Measurements from ENCODE around the gene VPS26C.

The VPS26C gene

DNA sequence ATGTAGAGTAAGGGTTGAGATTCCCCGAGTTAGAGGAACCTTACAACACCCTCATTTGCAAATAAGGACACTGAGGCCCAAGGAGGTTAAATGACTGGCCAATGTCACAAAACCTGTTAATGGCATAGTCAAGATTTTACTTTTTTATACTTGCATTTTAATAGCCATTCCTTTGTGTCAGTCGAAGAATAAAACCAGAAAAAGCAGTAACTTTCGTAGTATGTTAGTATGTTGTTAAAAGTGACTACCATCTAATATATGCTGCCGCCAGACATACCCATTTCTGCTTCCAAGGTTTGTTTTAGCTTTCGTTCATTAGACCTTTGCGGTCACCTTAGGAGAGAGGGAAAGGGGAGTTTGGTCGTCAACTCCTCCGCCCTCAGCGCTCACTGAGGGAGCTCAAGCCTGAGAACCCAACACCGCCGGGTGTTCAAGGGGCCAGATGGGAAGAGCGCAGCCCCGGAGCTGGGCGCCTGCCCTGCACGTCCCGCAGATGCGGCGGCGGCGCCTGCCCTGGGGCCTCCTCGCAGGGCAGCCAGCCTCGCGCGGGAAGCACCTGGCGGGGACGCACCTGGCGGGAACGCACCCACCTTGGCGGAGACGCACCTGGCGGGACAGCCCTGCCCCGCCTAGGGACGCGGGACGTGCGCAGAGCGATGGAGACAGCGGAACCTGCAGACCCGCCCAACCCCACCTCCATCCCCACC lies 466 bp downstream of the VPS26C start:
- no peak for DNase-seq (ENCODE audit: low read depth in 1 of 2, low spot score in 1 of 2)

DNA sequence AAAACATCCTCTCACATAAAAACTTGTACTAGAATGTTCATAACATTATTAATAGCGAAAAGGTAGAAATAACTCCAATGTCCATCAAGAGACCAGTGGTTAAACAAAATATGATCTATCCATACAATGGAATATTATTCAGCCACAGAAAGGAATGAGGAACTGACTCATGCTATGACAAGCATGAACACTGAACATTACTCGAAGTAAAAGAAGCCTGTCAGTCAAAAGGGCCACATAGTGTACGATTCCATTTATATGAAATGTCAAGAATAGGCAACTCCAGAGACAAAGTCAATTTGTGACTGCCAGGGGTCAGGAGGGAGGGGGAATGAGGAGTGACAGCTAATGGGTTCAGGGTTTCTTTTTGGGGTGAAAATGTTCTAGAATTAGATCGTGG lies 2.3 kb downstream of the VPS26C start:
- no peak for DNase-seq (ENCODE audit: low read depth in 1 of 2, low spot score in 1 of 2)

GRCh38 chr21:37263827-37264600 lies 3.1 kb downstream of the VPS26C start:
- DNase-seq (ENCODE audit: low read depth in 1 of 2, low spot score in 1 of 2), result no peak

- no peak for DNase-seq (ENCODE audit: low read depth in 1 of 2, low spot score in 1 of 2)
These were observed 7.7 kb downstream of the VPS26C start for GRCh38 chr21:37259426-37259825.

GRCh38 chr21:37257967-37258877 lies 8.9 kb downstream of the VPS26C start:
- peak; percentile 58 to 61 for DNase-seq (ENCODE audit: low read depth in 1 of 2, low spot score in 1 of 2)

GRCh38 chr21:37257511-37257966 lies 9.6 kb downstream of the VPS26C start:
- DNase-seq (ENCODE audit: low read depth in 1 of 2, low spot score in 1 of 2), result no peak

DNA sequence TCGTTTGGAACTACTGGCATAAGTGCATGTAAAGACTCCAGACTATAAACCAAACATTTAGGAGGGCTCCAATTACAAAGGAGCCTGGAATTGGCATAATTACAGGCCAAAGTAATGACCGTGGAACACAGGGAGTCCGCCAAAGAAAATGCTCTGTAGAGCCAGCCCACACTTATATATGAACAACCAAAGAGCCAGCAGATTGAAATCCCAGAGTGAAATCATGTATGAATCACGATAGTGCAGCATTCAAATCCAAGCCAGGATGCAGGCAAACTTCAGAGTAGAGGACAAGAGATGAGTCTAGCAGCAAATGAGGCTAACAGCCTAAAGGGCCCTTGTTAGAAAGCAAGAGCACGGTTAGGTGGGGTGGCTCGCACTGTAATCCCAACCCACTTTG lies 13.1 kb downstream of the VPS26C start:
- no peak for DNase-seq (ENCODE audit: low read depth in 1 of 2, low spot score in 1 of 2)

DNA sequence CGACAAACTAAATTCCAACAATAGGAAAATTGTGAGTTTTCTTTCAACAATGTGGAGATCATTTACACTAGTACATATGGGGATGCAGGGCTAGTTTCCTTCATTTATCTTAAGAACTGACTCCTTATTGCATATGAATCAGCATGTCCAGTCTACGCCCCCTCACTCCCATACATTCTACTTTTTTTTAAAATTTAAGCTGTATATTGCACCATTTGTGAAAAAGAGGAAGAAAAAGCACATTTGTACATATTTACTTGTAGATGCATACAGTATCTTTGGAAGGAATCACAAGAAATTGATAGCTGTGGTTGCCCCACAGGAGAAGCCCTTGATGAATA lies 15.9 kb downstream of the VPS26C start:
- no peak for DNase-seq (ENCODE audit: low read depth in 1 of 2, low spot score in 1 of 2)

- DNase-seq (ENCODE audit: low read depth in 1 of 2, low spot score in 1 of 2), result no peak
These were observed 17.8 kb downstream of the VPS26C start for GRCh38 chr21:37249112-37249904.

GRCh38 chr21:37248298-37248697 lies 18.8 kb downstream of the VPS26C start:
- no peak for DNase-seq (ENCODE audit: low read depth in 1 of 2, low spot score in 1 of 2)

DNA sequence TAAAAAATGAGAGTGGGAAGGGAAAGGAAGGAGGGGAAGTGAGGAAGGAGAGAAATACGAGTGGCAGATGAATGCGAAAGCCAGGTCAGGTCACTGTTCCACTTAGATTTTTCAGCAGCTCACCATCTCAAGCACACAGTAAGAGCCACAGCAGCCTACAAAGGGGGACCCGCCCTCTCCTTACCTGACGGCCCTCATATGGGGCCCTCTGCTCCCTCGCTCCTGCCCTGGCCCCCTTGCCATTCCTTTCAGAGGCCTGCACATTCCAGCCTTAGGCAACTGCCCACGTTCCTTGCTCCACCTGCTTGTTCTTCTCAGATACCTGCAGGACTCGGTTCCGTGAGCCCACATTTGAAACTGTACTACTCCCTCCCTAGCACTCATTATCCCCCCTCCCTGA lies 22.0 kb downstream of the VPS26C start:
- no peak for DNase-seq (ENCODE audit: low read depth in 1 of 2, low spot score in 1 of 2)

DNA sequence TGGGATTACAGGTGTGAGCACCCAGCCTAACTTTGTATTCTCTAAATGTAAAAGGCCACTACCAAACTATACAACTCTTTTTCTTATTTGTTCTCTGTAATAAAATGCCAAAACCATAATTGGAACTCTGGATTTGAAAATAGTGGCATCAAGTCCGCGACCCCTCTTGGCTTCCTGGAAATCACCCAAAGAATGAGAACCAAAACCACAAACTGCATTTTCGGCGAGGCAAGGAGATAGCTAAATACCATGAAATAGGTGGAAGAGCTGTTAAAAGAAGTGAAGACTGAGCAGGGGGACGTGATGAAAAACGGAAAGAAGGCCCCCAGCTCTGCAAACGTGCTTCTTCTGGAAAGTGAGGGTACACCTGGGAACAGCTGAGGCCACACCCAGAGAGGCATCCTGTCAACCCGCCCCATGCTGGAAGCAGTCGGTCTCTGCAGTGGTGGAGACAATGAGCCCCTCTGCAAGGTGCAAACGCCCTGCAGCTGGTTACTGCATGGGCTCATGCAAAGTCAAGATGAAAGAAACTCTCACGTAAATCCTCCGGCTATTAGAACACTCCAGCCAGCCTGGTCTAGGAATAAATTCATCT lies 22.5 kb downstream of the VPS26C start:
- no peak for DNase-seq (ENCODE audit: low read depth in 1 of 2, low spot score in 1 of 2)

GRCh38 chr21:37243961-37244360 lies 23.2 kb downstream of the VPS26C start:
- DNase-seq (ENCODE audit: low read depth in 1 of 2, low spot score in 1 of 2), result no peak

DNA sequence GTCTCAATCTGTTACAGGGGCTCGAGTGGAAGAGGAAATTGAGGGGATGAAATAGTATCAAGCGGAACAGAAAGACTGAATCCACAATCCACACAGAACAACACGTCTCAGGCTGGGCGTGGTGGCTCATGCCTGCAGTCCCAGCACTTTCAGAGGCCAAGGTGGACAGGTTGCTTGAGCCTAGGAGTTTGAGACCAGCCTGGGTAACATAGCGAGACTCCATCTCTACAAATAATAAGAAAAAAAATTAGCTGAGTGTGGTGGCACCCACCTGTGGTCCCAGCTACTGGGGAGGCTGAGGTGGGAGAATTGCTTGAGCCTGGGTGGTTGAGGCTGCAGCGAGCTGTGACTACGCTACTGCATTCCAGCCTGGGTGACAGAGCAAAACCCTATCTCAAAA lies 25.7 kb downstream of the VPS26C start:
- no peak for DNase-seq (ENCODE audit: low read depth in 1 of 2, low spot score in 1 of 2)

DNA sequence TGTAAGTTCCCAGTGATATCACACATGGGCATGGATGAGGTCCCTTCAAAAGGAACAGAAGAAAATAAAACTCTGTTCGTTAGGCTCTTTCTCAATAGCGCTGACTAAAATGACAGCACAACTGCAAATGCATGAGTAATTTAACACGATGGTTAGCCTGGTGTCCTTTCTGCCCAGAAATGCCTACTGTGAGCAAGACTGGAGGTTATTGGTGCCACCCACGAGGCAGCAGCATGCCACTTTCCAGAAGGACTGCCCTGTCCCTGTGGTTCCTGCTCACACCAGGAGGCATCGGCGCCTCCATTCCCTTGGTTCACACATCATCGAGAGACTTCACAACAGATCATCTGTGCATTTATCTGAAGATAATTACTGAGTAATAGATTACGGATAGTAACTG lies 26.2 kb downstream of the VPS26C start:
- no peak for DNase-seq (ENCODE audit: low read depth in 1 of 2, low spot score in 1 of 2)

DNA sequence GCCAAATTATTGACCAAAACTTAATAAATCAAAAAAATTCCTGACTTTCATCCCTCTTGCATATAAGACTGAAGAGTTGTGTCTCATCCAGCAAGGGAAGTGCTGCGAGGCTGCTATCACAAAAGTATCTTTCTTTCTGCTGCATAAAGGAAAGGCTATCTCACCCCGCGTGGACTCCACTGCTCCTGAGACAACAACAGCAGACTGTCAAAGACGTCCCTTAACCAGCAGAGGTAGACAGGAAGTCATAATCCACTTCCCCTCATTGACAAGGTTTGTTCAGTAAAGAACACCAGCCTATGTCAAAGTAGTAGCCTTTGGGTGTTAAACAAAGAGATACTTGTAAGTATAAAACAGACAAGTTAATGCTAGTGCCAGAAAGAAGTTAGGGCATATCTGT lies 29.4 kb downstream of the VPS26C start:
- no peak for DNase-seq (ENCODE audit: low read depth in 1 of 2, low spot score in 1 of 2)

- no peak for DNase-seq (ENCODE audit: low read depth in 1 of 2, low spot score in 1 of 2)
These were observed 29.8 kb downstream of the VPS26C start for GRCh38 chr21:37237346-37237745.

GRCh38 chr21:37233551-37234146 lies 33.5 kb downstream of the VPS26C start:
- no peak for DNase-seq (ENCODE audit: low read depth in 1 of 2, low spot score in 1 of 2)

- no peak for DNase-seq (ENCODE audit: low read depth in 1 of 2, low spot score in 1 of 2)
These were observed 34.7 kb downstream of the VPS26C start for GRCh38 chr21:37232274-37233018.

Data from stimulated activated CD4-positive, alpha-beta T cell treated with anti-CD3 and anti-CD28 coated beads, Interleukin-15, amount 100 ng/mL, for 1 hour (primary cell).